HG03060 (cell line): ENCODE measurements around the gene PTAFR.

Source experiments
- ATAC-seq: cut with Tn5 transposase; IDR thresholded peaks from one replicate; pipeline ENCODE4 v1.9.1; 2021; ENCODE audit warnings: low read depth, moderate number of reproducible peaks; ENCODE audit not compliant: unreplicated experiment

The PTAFR gene

DNA sequence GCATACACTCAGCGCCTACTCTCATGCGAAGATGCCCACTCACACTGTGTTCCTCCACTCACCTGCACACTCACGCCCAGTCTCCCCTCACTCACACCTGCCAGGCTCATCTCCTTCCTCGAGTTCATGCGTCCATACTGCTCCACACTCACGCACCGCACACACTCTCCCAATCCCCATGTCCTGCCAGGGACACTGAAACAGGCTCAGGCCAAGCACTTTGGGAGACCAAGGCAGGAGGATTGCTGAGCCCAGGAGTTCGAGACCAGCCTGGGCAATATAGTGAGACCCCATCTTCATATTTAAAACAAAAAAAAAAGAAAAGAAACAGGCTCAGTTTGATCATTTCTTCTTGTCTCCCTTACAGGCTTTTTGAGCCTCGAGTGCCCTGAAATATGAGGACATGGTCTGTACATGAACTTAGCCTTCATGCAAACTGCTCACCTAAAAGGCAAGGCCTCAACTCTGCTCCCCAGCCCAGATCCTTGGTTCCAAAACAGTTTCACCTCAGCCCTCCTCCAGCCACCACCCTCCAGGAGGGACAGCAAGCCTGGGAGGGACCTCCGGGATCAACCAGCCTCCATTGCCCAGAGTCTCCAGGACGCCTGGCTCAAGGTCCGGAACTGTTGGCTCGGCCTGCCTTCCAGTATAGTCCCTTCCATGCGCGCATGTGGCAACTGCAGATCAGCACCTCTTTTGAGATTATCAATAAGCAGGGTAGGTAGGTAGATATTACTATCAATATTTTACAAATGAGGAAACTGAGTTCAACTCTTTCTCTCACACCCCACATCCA lies 2.4 kb upstream of the PTAFR start:
- no peak for ATAC-seq

DNA sequence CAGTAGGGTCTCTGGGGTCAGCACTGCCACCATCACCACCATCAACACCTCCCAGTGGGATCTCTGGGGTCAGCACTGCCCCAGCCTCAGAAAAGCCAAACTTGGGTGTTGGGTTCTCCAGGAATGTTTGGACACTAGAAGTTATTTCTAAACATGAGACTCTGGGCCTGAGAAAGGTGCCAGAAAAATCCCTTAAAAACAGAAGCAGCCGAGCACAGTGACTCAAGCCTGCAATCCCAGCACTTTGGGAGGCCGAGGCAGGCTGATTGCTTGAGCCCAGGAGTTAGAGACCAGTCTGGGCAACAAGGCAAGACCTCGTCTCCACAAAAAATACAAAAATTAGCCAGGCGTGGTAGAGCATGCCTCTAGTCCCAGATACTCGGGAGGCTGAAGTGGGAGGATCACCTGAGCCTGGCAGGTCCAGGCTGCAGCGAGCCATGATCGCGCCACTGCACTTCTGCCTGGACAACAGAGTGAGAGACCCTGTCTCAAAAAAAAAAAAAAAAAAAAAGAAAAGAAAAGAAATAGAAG lies 470 bp downstream of the PTAFR start:
- no peak for ATAC-seq

DNA sequence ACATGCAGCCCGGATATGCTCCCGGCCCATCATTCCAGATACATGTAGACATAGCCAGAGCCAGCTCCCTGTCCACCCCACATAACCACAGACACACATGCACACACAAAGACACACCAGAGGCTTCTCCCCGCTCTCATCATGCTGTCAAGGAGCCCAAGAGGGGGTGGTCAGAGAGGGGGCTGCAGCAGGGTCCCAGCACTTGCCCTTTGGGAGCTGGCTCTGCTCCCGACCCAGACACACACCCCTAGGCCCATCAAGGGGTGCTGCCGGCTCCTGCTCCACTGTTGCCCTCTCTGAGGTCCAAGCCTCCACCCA lies 2.6 kb downstream of the PTAFR start:
- ATAC-seq = no peak

DNA sequence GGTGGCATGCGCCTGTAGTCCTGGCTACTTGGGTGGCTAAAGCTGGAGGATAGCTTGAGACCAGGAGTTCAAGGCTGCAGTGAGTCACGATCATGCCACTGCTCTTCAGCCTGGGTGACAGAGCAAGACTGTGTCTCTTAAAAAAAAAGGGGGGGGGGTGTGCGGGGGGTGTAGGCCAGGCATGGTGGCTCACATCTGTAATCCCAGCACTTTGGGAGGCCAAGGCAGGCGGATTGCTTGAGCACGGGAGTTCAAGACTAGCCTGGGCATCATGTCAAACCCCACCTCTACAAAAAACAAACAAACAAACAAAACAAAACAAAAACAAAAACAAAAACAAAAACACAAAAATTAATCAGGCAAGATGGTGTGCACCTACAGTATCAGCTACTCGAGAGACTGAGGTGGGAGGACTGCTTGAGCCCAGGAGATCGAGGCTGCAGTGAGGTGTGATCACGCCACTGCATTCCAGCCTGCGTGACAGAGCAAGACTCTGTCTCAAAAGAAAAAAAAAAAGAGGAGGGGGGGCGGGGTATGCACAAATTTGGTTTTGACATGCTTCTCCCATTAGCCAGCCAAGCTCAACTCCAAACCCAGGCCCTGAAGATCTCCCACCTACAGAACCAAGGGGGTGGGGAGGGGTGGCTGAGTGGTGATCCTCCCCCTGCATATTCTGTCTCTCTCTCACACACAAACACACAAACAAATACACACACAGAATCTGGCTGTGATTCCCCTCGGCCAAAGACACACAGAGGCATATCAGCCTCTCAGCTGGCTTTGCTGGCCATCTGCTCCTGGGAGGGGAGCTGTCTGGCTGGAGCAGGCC lies 3.1 kb downstream of the PTAFR start:
- ATAC-seq = peak; percentile 8

DNA sequence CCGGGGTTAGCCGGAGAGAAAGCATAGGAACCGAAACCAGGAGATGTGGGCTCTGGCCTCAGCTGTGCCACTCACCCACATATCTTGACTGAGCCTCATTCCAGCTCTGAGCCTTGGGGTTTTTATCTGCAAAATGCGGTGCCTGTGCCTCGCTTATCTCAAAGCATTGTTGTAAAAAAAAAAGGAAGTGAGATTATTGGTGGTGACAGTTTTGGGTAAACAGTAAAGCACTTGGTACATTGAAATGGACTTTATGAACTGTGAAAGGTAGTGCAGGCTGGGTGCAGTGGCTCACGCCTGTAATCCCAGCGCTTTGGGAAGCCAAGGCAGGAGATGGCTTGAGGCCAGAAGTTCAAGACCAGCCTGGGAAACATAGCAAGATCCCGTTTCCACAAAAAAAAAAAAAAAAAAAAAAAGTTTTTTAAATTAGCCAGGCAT lies 3.8 kb downstream of the PTAFR start:
- peak; percentile 39 for ATAC-seq

DNA sequence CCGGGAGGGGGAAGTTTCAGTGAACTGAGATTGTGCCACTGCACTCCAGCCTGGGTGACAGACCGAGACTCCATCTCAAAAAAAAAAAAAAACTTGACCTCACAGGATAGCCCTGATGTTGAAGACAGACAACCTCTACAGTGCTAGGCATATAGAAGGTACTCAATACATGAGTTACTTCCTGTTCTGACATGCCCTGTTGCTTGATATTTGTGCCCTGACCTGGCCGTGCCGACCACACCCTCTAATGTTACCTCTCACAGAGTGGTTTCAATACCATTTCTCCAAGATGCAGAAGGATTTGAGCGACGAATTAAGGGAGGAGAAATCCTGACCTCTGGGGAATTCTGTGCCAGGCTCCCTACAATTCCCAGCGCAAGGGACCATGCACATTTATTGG lies 5.2 kb downstream of the PTAFR start:
- ATAC-seq = no peak

DNA sequence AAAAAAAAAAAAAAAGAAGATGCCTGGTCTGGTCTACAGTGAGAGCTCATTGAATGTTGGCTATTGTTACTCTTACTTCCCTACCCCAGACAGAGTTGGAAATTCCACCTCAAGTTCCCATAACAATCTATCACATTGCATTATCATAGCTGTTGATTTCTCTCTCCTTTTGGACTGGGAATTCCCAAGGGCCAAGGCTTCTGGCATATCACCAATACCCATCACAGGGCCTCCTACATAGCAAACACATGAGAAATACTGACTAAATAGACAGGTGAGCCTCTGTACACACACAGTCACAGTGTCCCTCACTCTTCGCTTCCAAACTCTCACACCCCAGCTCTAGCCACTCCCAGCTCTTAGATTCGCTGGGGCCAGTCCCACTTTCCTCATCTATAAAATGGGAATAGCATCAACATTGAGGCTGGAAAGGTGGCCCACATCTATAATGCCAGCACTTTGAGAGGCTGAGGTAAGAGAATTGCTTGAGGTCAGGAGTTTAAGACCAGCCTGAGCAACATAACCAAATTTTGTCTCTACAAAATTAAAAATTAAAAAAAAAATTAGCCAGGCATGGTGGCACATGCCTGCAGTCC lies 6.4 kb downstream of the PTAFR start:
- no peak for ATAC-seq

DNA sequence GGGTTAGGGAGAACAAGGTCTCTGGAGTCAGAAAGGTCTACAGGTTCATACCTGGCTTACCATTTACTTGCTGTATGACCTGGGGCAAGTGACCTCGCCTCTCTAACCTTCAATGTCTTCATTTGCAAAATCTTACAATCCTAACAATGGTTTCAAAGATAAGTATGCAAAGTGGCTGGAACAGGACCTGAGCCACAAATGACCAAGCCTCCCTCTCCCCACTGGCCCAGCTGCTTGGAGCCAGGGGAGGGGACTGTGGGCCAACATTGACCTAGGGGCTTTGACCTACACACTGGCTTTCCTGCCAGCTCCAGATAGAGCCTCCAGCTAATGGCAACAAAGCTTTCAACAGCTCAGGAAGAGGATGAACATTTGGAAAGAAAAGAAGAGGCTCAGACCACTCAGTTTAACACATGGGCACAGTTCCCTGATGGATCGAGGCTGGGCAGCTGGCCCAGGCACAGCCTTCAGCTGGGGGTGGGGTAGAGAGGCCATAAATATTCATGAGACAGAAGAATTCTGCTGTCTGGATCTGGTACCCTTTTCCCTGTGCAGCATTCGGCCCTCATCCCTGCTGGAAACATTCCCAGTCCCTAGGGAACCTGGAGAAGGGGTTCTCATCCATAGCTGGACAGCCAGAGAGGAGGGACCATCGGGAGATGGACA lies 12.9 kb downstream of the PTAFR start:
- no peak for ATAC-seq

DNA sequence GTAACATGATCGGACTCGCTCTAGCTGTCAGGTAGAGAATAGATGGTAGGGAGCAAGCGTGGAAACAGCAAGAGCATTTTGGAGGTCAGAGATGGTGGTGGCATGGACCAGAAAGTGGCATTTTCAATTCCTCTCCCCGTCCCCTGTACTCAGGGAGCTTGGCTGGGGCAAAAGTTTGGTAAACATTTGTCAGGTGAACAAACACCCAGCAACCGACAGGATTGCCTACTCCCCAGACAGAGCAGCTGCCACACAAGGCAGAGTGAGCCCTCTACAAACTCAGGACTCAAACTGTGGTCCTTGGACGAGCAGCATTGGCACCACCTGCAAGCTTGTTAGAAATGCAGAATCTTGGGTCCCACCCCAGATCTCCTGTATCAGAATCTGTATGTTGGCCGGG lies 14.3 kb downstream of the PTAFR start:
- ATAC-seq = no peak

DNA sequence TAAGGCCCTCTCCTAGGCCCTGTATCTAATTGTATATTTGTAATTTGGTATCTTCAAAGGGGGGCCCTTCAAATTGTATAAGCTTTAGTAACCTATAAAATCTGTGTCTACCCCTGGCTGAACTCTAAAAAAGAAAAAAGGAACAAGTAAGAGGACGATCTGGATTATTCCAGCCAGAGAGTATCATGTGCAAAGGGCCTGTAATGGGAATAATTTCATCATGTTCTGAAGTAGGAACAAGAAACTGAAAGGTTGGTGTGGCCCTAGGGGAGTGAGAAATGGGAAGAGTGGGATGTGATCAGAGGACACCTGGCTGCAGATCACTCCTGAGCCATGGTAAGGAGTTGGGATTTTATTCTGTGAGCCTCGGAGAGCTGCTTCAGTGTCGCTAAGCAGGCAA lies 14.7 kb downstream of the PTAFR start:
- ATAC-seq = no peak

DNA sequence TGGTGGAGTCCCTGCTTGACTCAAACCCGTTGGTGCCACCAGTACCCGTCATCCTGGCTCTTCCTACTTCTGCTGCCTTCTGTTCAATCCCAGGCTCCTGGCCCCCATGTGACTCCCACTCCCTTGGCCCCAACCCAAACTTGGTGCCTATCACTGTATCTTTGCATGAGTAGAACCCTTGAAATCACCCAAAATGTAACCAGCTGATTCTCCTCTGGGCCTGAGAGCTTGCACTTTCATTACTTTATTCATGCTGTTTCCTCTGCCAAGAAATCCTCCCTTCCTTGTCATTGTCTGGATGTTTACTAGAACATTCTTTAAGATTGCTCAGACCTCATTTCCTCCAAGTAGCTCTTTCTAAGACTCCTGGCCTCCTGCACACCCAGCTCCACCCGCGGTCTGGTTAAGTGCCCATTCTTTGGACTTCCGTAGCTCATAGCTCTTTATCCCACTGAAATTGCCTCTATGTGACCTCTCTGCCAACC lies 15.7 kb downstream of the PTAFR start:
- no peak for ATAC-seq

DNA sequence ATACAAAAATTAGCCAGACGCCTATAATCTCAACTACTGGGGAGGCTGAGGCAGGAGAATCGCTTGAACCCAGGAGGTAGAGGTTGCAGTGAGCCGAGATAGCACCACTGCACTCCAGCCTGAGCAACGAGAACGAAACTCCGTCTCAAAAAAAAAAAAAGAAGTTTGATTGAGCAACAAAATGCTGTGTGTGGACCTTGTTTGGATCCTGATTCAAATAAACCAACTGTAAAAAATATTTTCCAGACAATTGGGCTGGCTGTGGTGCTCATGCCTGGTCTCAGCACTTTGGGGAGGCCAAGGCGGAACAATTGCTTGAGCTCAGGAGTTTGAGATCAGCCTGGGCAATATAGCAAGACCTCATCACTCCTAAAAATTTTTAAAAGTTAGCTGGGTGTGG lies 16.8 kb downstream of the PTAFR start:
- no peak for ATAC-seq

DNA sequence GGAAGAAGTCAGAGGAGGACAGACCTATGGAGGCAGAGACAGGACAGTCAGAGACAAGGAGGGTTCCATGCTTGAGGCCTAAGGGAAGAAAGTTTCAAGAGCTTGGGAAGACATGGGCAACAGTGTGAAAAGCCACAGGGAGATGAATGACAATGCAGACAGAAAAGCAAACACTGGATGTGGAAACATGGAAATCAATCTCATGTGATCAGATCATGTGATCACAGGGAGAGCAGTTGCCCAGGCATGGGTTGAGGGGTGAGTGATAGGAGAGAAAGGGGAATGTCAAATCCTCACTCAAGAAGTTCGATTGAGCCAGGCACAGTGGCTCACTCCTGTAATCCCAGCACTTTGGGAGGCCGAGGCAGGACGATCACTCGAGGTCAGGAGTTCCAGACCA lies 17.2 kb downstream of the PTAFR start:
- no peak for ATAC-seq

DNA sequence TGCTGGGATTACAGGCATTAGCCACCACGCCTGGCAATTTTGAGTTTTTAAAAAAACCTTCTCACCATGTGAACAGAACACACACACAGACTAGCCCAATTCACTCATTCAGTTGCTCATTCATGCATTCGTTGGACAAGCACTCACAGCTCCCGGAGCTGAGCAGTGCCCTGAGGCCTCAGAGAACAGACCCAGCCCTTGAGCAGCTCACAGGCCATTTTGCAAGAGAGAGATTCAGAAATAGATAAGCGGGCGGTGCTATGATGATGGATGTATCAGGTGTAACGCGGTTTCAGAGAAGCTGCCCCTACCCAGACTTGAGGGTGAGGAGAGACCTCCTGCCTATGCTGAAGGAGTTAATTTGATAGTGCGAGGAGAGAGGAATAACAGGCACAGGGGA lies 18.6 kb downstream of the PTAFR start:
- ATAC-seq = no peak

DNA sequence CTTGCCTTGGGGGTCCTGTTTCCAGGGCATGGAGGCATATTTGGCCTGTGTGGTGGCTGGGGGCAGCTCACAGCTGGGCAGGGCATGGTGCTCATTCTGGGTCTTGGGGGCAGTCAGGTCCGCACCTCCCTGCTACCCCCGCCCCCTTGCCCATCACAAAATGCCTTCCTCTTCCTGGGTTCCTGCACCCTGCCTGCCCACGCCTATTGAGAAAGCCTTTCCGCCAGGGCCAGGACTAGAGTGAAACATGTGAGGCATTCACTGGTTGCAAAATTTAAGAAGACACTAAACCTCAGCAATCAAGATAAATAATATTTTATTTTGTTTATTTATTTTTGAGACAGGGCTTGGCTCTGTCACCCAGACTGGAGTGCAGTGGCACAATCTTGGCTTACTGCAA lies 19.7 kb downstream of the PTAFR start:
- ATAC-seq = no peak

DNA sequence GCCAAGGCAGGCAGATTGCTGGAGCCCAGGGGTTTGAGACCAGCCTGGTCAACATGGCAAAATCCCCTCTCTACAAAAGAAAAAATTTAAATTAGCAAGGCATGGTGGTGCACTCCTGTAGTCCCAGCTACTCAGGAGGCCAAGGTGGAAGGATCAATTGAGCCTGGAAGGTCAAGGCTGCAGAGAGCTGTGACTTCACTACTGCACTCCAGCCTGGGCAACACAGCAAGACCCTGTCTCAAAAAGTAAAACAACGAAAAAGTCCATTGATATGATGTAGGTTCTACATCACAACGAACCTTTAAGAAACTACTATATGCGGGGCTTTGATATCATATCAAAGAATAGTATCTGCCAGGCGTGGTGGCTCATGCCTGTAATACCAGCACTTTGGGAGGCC lies 20.9 kb downstream of the PTAFR start:
- no peak for ATAC-seq

DNA sequence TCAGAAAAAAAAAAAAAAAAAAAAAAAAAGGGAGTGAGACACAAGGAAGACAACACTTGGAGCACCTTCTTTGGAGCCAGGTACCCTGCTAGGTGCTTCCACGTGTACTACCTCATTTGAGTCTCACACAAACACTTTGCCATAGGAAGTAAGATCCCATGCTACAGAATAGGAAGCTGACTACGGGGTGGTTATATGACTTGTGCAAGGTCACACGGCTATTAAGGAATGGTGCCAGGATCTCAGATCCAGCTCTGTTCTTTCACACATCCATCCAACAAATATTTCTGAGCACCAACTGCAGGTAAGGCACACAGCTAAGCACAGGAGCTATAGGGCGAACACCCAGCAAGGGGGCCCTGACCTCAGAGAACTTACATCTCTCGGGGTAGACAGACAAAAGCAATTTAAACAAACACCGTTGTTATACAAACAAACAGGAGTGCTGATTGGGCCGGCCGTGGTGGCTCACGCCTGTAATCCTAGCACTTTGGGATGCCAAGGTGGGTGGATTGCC lies 22.4 kb downstream of the PTAFR start:
- ATAC-seq = no peak

DNA sequence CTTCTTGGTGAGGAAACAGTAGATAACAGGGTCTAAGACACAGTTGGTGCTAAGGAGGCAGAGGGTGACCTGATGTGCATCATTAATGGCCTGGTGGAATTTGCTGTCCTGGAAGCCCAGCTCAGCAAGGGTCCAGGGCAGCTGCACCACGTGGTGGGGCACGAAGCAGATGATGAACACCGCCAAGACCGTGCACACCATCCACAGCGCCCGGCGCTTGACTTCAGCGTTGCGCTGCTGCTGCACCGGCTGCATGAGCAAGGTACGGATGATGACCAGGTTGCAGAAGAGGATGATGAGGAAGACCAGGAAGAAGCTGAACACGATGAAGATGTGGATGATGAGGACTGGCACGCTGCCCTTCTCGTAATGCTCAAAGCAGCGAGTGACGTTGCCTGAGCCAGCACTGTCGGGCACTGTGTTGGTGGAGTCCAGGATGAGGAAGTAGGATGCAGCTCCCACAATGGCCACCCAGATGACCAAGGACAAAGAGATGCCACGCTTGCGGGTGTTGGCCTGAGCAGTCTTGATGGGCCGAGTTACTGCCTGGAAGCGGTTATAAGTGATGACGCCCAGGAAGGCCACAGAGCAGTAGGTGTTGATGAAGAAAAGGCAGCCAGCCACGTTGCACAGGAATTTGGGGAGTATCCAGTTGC lies 26.2 kb downstream of the PTAFR start:
- no peak for ATAC-seq

DNA sequence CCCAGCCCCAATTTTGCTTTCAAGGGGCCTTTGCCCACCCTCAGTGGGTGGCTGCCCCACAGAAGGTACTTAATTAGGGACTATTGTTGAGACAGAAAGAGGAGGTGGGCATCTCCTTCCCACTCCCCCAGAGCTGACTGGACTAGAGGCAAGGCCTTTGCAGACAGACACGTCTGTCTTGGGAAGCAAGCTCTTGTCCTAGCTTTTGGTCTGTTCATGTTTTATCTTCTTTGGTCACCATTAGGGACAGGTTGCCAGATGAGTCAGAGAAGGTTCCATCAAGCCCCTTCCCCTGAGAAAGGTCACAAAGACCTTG lies 27.7 kb downstream of the PTAFR start:
- ATAC-seq = no peak
